ENCODE measurements around the gene CTCF.

The CTCF gene

DNA sequence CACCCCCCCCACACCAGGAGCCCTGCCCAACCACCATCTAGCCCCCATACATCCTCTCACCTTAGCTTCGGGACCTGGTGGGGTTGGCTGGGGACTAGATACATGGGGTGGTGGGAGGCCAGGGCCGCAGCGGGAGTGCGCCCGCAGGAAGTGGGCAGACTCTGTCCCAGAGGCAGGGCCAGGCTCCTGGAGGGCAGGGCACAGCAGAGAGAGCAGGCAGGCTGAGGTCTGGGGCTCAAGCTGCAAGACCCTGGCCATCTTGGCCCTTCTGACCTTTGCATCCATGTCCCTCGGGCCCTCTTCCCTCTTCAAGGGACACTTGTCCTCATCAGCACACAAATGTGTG, 101.5 kb downstream of the CTCF start:
- DNase-seq (ENCODE audit: low spot score) (no peak), FAIRE-seq (no peak)

- no peak for DNase-seq (ENCODE audit: low spot score)
- FAIRE-seq, result no peak
Observed at GRCh38 chr16:67664258-67664657, 101.9 kb downstream of the CTCF start.

- DNase-seq (ENCODE audit: low spot score), result no peak
- no peak for FAIRE-seq
Observed at GRCh38 chr16:67664871-67665270, 102.5 kb downstream of the CTCF start.

DNA sequence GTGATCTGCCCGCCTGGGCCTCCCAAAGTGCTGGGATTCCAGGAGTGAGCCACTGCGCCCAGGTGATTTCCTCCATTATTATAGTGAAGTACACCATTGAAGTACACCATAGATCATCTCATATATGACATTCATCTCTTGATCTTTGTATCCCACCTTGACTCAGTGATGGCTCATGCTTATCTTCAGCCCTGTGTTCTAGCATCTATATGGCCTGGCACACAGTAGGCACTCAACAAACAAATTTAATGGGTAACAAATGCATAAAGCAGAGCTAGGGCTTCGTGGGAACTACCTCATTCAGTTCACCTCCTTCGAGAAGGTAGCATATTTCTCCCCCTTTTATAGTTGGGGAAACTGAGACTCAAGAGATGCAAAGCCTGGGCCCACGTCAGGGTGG, 103.3 kb downstream of the CTCF start:
- DNase-seq (ENCODE audit: low spot score) (no peak), FAIRE-seq (no peak)

DNA sequence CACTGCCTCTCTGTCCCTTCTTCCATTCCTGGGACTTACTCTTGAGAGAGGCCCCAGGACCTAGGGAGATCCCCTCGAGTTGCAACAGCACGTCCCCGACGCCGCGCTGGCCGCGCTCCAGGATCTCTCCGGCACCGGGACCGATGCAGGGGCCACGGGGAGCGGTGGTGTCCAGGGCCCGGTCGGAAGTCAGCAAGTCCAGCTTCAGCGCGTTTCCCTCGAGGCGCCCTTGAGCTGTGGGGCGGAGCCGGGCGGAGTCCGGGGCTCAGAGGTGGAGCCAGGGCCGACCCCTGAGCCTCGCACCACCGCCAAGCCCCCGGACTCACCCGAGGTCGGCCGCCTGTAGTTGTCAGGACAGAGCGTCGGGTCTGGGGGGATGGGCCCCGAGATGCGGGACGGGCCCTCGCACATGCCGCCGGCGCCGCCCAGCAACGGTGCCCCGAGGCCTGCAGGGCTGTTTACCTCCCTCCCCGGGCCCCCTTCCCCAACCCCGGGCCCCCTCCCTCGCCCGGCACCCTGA, 103.8 kb downstream of the CTCF start:
- DNase-seq (ENCODE audit: low spot score), result peak; percentile 39
- FAIRE-seq, result no peak

GRCh38 chr16:67666559-67667452, 104.5 kb downstream of the CTCF start, which contains the start of the genes C16orf86 and ENKD1:
Gene C16orf86 (plus strand): TSS chr16:67666814. CDS start chr16:67666971, 157 bp downstream.
Gene ENKD1 (minus strand): TSS chr16:67666750. CDS start chr16:67666442, 308 bp downstream.
- DNase-seq (ENCODE audit: low spot score) (peak; percentile 92), FAIRE-seq (peak; percentile 20)

GRCh38 chr16:67667453-67667816, 105.1 kb downstream of the CTCF start:
- DNase-seq (ENCODE audit: low spot score) (no peak), FAIRE-seq (no peak)

DNA sequence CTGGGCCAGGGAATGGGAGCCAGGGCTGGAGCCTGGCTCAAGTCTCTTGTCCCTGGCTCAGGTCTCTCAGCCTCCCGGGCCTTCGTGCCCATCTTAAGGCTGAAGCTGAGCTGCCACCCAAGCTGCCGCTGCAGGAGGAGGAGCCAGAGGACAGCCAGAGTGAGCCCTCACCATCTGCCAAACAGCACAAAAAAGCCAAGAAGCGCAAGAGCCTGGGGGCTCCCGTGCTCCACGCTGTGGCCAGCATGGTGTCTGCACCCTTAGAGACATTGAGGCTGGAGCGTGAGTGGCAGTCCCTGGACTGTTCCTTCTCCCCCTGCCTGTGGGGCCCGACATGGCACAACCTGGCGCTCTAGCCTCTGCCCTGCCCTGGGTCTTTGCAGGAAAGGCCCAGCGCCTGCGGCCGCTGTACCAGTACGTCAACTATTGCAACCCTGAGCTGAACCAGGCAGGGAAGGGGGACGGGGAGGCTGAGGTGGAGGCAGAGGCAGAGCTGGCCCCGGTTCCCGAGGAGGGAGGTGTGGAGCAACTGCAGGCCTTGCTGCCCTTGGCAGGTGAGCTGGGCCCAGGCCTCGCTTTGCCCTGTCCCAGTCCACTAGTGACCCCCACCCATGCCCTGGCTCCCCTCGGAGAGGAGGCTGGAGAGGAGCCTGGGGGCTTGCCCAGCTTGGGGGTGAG, 105.6 kb downstream of the CTCF start:
- no peak for FAIRE-seq
- peak; percentile 94 for DNase-seq (ENCODE audit: low spot score)

GRCh38 chr16:67668495-67669157, 106.3 kb downstream of the CTCF start:
- no peak for FAIRE-seq
- DNase-seq (ENCODE audit: low spot score), result no peak

DNA sequence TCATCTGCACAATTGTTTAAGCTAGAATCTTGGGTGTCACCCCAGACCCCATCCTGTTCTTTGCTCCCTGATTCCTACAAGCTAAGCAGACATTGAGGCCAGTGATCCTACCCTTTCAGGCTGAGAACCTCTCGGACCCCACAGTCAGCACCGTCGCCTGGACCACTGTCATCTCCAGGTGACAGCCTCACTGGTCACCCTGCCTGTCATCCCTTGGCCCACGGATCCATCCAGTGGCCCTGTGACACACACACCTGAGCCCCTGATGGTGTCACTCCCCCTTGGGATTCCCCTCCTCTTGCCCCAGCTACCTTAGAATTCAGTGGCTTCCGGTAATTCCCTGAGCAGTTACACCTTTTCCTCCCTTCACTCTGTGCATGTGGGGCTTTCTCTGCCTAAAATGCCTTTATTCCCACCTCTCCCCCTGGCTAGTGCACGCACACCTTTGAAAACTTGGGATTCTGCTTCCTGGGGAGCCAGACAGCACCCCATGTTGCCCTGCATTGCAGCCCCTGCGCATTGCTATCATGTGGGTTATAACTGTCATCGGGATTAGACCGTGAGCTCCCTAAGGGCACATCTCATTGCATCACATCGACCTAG, 107.3 kb downstream of the CTCF start:
- no peak for FAIRE-seq
- DNase-seq (ENCODE audit: low spot score), result no peak

- DNase-seq (ENCODE audit: low spot score), result no peak
- no peak for FAIRE-seq
Observed at GRCh38 chr16:67672306-67672705, 110.0 kb downstream of the CTCF start.

GRCh38 chr16:67672739-67673662, 110.7 kb downstream of the CTCF start:
- no peak for FAIRE-seq
- DNase-seq (ENCODE audit: low spot score), result peak; percentile 47

DNA sequence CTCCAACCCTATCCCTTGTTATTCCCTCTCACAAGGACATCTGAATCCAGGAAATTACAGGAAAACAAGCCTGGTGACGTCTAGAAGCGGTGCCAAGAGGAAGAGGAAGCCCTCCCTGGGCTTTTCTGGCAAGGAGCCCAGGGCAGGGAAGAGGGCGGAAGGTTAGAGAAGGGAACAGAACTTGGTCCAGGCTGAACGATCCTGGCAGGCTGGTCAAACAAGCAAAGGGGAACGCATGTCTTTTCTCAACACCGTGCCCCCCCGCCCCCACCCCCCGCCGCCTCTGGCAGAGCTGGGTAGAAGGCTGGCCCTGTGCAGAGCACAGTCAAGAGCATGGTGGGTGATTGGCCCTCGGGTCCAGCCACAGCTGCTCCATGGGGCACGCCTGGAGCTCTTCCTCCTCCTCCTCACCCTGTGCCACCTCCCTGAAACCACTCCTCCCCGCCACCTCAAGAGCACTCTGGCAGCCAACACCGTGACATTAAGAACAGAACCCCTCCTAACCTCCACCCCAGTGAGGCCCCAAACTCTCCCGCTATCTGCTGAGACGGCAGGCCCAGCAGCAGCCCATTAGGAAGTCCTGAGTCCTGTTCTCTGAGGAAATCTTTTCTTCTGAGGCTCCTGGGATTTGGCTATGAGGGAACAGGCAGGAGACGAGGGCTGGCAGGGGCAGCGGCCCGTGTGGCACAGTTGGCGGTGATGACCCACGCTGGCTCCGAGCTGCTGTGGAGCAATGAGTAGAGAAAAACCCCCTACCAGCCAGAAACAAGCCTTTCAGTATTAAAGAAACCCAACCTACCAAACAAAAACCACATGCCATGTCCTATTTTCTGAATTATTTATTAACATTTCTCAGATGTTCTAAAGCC, 111.6 kb downstream of the CTCF start:
- DNase-seq (ENCODE audit: low spot score), result no peak
- FAIRE-seq, result no peak

DNA sequence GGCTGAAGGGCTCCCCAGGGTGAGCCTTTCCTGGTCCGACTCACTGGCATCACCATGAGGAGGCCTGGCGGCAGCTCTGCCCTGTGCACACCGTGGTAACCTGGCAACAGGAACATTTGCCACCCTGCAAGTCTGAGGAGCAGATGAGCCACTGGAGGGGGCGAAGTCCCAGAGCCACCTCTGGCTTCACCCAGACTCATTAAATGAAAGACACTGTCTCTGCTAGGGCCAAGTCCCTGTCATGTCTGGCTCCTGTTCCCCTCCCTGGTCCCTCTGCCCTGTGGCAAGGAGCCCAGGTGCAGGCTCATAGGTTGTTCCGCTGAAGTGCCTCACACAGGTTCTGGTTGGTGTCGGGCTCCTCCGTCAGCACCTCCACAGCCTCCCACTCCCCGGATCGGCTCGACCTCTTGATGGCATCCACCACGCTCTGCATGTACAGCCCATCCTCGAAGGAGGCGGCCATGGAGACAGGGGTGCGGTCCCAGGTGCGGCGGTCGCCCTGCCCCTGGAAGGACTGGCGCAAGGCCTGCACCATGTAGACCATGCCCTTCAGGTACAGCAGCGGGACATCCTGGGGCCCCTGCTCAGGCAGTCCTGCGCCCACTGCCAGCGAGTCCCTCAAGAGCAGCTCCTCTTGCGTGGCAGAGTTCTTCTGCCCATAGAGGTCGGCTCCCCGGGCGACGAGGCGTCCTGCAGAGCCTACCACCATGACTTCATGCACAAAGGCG, 112.7 kb downstream of the CTCF start:
- no peak for DNase-seq (ENCODE audit: low spot score)
- FAIRE-seq, result no peak

DNA sequence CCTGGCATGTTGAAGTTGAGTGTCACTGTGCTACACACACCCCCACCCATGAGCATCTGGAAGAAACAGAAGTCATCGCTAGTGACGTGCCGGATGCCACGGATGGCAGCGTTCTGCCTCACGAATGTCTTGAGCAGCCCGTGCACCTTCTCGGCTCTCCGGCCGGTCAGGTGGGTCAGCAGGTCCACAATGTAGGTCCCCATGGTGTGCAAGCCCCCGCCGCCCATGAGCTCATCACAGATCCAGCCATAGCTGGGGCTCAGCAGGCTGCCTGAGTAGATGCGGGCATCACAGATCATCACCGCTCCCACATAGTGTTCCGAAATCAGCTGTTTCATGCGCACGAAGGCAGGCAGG, 113.2 kb downstream of the CTCF start:
- DNase-seq (ENCODE audit: low spot score) (no peak), FAIRE-seq (no peak)

DNA sequence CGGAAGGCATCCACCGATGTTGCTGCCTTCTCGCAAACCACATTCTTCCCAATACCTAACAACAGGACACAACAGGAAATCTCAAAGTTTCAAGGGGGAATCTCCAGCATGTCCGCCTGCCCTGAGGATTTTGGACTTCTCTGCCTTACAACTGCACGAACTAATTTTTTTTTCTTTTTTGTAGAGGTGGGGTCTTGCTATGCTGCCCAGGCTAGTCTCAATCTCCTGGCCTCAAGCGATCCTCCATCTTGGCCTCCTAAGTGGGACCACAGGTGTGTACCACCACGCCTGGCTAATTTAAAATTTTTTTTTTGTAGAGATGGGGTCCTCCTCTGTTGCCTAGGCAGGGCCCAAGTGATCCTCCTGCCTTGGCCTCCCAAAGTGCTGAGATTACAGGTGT, 113.7 kb downstream of the CTCF start:
- DNase-seq (ENCODE audit: low spot score) (no peak), FAIRE-seq (no peak)

DNA sequence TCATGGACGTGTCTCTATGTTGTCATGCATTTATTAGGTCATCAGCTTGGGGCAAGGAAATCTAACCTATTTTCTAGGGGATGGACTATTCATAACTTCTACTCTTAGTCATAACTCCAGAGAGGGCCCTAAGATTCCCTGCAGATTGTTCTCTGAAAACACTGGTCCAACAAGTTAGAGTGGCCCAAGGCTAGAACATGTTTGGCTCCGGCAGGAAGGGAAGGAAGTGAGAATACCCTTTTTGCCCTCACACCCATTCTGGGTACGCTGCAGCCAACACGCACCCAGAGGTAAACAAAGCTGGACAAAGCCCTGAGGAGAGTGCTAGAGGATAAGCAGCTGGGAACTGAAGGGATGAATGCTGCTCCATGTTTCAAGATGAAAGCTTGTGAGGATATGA, 114.2 kb downstream of the CTCF start:
- DNase-seq (ENCODE audit: low spot score) (no peak), FAIRE-seq (no peak)

- DNase-seq (ENCODE audit: low spot score) (no peak), FAIRE-seq (no peak)
Observed at GRCh38 chr16:67676939-67677338, 114.6 kb downstream of the CTCF start.

DNA sequence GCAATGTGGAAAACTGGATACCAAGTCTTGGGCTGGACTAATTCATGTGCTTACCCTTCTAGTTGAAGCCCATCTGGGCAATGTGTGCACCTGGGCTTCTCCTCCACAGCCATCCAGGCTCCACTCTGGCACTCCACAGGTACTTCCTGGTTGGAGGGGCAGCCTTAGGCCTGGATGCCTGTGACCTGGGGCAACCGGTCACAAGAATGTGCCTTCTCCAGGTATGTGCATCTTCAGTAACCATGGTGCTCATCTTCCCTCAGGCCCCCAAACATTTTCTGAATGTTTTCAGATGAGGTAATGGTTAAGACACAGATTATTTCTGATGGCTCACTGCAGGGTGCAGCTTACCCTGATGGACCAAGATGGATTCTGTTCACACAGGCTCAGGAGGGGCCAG, 115.4 kb downstream of the CTCF start:
- FAIRE-seq (no peak), DNase-seq (ENCODE audit: low spot score) (no peak)
